PC-3 (cell line): Measurements from ENCODE around the gene AMPD3.

Source experiments
- CTCF ChIP-seq: fragments of 300-600 bp; sonication (generic); conservative IDR thresholded peaks from 2 replicates; pipeline ENCODE4 v1.5.1; 2017; ENCODE audit warnings: antibody characterized with exemption, low read depth, mild to moderate bottlenecking, low read length
- EZH2 ChIP-seq: fragments of 300-600 bp; sonication (generic); IDR thresholded peaks from one replicate; pipeline ENCODE4 v1.6.1; 2017; ENCODE audit warnings: antibody characterized with exemption, mild to moderate bottlenecking, low read length; ENCODE audit not compliant: unreplicated experiment
- EZH2phosphoT487 ChIP-seq: fragments of 300-600 bp; sonication (generic); IDR thresholded peaks from 2 replicates; pipeline ENCODE4 v1.6.1; 2018; ENCODE audit warnings: mild to moderate bottlenecking, antibody characterized with exemption, low read length, borderline replicate concordance

GRCh38 chr11:10478066-10478465 lies 23.0 kb downstream of the AMPD3 start:
- no peak for TF ChIP-seq CTCF
- TF ChIP-seq EZH2phosphoT487: no peak
- TF ChIP-seq EZH2: no peak
